Neuronal stem cell (in vitro differentiated cells): ENCODE measurements around the gene ELF5.

Experiments
- DNase-seq: peaks from one replicate; pipeline ENCODE4 v3.0.0-alpha.2; 2013; ENCODE audit warnings: low spot score
- H2AFZ ChIP-seq: one replicate; pipeline ENCODE4 v1.6.1; 2013; ENCODE audit warnings: mild to moderate bottlenecking, low read length, inconsistent platforms
- H2AK5ac ChIP-seq: 2 replicates; pipeline ENCODE4 v1.6.1; 2013; ENCODE audit warnings: low read depth, mild to moderate bottlenecking, inconsistent platforms, low read length, moderate library complexity, mixed read lengths
- H2BK120ac ChIP-seq: 2 replicates; pipeline ENCODE4 v1.6.1; 2013; ENCODE audit warnings: low read depth, mild to moderate bottlenecking, inconsistent platforms, low read length, moderate library complexity, mixed read lengths
- H2BK12ac ChIP-seq: one replicate; pipeline ENCODE4 v1.6.1; 2013; ENCODE audit warnings: low read length, inconsistent platforms
- H2BK15ac ChIP-seq: 2 replicates; pipeline ENCODE4 v1.6.1; 2013; ENCODE audit warnings: mild to moderate bottlenecking, low read length, inconsistent platforms, mixed read lengths
- H2BK5ac ChIP-seq: one replicate; pipeline ENCODE4 v1.6.1; 2013; ENCODE audit warnings: inconsistent platforms, mild to moderate bottlenecking, low read length, moderate library complexity
- H3K14ac ChIP-seq: one replicate; pipeline ENCODE4 v1.6.1; 2013; ENCODE audit warnings: low read length, inconsistent platforms
- H3K18ac ChIP-seq: 2 replicates; pipeline ENCODE4 v1.6.1; 2013; ENCODE audit warnings: low read length, inconsistent platforms
- H3K23ac ChIP-seq: 2 replicates; pipeline ENCODE4 v1.6.1; 2013; ENCODE audit warnings: low read depth, mild to moderate bottlenecking, mixed read lengths, low read length, inconsistent platforms; ENCODE audit not compliant: poor library complexity
- H3K27ac ChIP-seq: replicated peaks from 3 replicates; pipeline ENCODE4 v1.5.1; 2013; ENCODE audit warnings: low read length, inconsistent platforms
- H3K27me3 ChIP-seq, 3 experiments: 2 replicates each; pipeline ENCODE4 v1.6.1; 2013; ENCODE audit warnings: low read length in 3 of 3, mild to moderate bottlenecking in 2 of 3, inconsistent platforms in 1 of 3, low read depth in 1 of 3, mixed read lengths in 1 of 3, moderate library complexity in 1 of 3; ENCODE audit not compliant: control insufficient read depth in 3 of 3, insufficient read depth in 3 of 3
- H3K36me3 ChIP-seq, 2 donors: replicated peaks in 1 of 2; 2 replicates each; pipeline ENCODE4 v1.6.1; 2013; ENCODE audit warnings: low read length in 2 of 2; ENCODE audit not compliant: control insufficient read depth in 2 of 2, insufficient read depth in 2 of 2
- H3K4ac ChIP-seq: 2 replicates; pipeline ENCODE4 v1.6.1; 2013; ENCODE audit warnings: inconsistent platforms, mild to moderate bottlenecking, low read length, moderate library complexity
- H3K4me1 ChIP-seq, 2 donors: 1 replicate in 1 of 2; 2 replicates in 1 of 2; pipeline ENCODE4 v1.6.1; 2013; ENCODE audit warnings: low read length in 2 of 2, low read depth in 1 of 2; ENCODE audit not compliant: control insufficient read depth in 2 of 2, insufficient read depth in 1 of 2
- H3K4me2 ChIP-seq: one replicate; pipeline ENCODE4 v1.6.1; 2013; ENCODE audit warnings: mild to moderate bottlenecking, low read length, inconsistent platforms; ENCODE audit not compliant: insufficient read depth, poor library complexity, severe bottlenecking
- H3K4me3 ChIP-seq, 2 donors: 2 replicates each; pipeline ENCODE4 v1.5.1; 2013; ENCODE audit warnings: low read length in 2 of 2, mild to moderate bottlenecking in 2 of 2, inconsistent platforms in 1 of 2, moderate library complexity in 1 of 2
- H3K79me1 ChIP-seq: one replicate; pipeline ENCODE4 v1.6.1; 2013; ENCODE audit warnings: low read depth, mild to moderate bottlenecking, inconsistent platforms, low read length, moderate library complexity
- H3K9ac ChIP-seq: one replicate; pipeline ENCODE4 v1.6.1; 2013; ENCODE audit warnings: mild to moderate bottlenecking, low read depth, low read length, inconsistent platforms; ENCODE audit not compliant: poor library complexity
- H3K9me3 ChIP-seq, 2 donors: replicated peaks in 1 of 2; 2 replicates each; pipeline versions ENCODE3 to v1.6.1; 2013; ENCODE audit warnings: low read length in 2 of 2, mild to moderate bottlenecking in 2 of 2, inconsistent platforms in 1 of 2, low read depth in 1 of 2, mixed read lengths in 1 of 2, moderate library complexity in 1 of 2; ENCODE audit not compliant: control insufficient read depth in 2 of 2, insufficient read depth in 1 of 2
- H4K8ac ChIP-seq: one replicate; pipeline ENCODE4 v1.6.1; 2013; ENCODE audit warnings: low read depth, mild to moderate bottlenecking, inconsistent platforms, low read length, moderate library complexity
- H4K91ac ChIP-seq: one replicate; pipeline ENCODE4 v1.6.1; 2013; ENCODE audit warnings: low read length, low read depth, mild to moderate bottlenecking, inconsistent platforms; ENCODE audit not compliant: poor library complexity
- WGBS, 2 donors: extraction: QIAGEN DNeasy Blood & Tissue Kit; methylation state at CpG; one replicate each; pipeline ENCODE4 v1.1.7; 2013; ENCODE audit warnings: missing lambda C conversion rate in 2 of 2, mixed read lengths in 1 of 2; ENCODE audit not compliant: insufficient read length in 2 of 2, insufficient replicate concordance in 1 of 2; ENCODE audit errors: extremely low coverage in 2 of 2; 5-methylcytosine and 5-hydroxymethylcytosine counted together

Gene ELF5

DNA sequence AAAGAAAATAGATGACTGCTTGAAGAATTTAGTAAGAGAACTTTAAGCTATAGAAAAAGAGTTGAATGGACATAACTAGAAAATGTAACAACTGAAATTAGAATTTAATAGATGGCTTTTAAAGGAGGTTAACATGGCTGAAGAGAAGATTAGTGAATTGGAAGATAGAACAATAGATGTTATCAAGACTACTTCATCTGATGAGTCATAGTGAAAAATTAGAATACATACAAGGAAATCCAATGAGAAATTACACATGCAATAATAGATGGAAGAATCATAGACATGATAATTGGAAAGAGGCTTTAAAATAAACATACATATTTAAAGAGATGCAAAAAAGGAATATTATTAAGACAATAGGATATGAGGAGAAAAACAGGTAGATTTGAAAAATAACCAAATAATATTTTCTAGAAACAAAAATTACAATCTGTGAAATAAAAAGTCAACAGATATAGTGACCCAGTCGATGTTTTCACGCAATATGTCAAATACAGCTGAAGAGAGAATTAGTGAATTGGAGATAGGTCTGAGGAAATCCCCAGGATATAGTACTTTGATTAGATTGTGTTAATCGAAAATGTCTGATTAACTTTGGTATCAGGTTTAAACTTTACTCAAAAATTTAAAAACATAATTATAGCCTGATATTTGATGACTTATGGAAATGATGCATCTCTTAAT, 46.6 kb downstream of the ELF5 start:
- H3K9ac ChIP-seq = no peak overlapping the region
- no peak overlapping the region for H4K91ac ChIP-seq
- H3K18ac ChIP-seq = no peak overlapping the region
- WGBS, 2 donors = no CpG with 5 or more reads among the region's 3 CpGs
- H2BK120ac ChIP-seq = no peak overlapping the region
- H3K36me3 ChIP-seq = peaks cover 0 to 16% of the 10 kb centered on the region in 2 donors
- no peaks in the 10 kb centered on the region for H3K27me3 ChIP-seq
- H3K4me1 ChIP-seq = no peaks in the 10 kb centered on the region
- H3K27ac ChIP-seq = no peak overlapping the region
- no peak overlapping the region for H2BK15ac ChIP-seq
- no peak overlapping the region for H4K8ac ChIP-seq
- no peak overlapping the region for H3K4me3 ChIP-seq
- H2BK12ac ChIP-seq = no peak overlapping the region
- no peak overlapping the region for H3K23ac ChIP-seq
- H2BK5ac ChIP-seq = no peak overlapping the region
- no peak overlapping the region for H3K4me2 ChIP-seq
- DNase-seq = no peak
- peaks cover 5% of the 10 kb centered on the region in 2 donors for H3K9me3 ChIP-seq
- no peak overlapping the region for H3K14ac ChIP-seq
- no peak overlapping the region for H2AK5ac ChIP-seq
- no peak overlapping the region for H2AFZ ChIP-seq
- no peaks in the 10 kb centered on the region for H3K79me1 ChIP-seq
- no peak overlapping the region for H3K4ac ChIP-seq

DNA sequence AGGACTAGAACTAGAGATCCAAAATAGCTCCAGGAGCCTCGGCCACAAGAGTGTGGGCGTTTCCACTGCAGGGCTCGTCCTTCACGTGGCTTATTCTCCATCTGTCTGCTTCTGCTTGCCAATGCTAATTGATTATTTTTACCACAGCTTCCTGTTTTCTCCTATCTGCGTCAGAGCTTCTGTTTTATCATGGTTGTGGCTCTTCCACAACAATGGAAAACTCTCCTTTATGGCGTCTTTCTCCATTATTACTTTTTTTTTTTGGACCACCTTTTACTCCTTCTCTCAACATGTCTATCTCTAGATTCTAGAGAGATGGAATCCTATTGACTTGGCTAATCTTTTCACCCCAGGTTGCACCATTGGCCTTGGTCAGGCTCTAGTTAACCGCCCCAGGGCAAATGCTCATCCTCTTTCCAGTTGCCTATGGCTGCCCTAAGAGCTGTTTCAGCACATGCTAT, 49.0 kb downstream of the ELF5 start:
- no peak overlapping the region for H3K14ac ChIP-seq
- DNase-seq = no peak
- no peak overlapping the region for H3K18ac ChIP-seq
- no peaks in the 10 kb centered on the region for H3K4me1 ChIP-seq
- no peak overlapping the region for H3K9ac ChIP-seq
- H3K4me2 ChIP-seq = no peak overlapping the region
- H3K27ac ChIP-seq = no peak overlapping the region
- no peak overlapping the region for H4K91ac ChIP-seq
- no peak overlapping the region for H3K4ac ChIP-seq
- no peak overlapping the region for H3K23ac ChIP-seq
- no peak overlapping the region for H4K8ac ChIP-seq
- H2AK5ac ChIP-seq = no peak overlapping the region
- H3K27me3 ChIP-seq = no peaks in the 10 kb centered on the region
- H3K9me3 ChIP-seq = peaks cover 5 to 7% of the 10 kb centered on the region in 2 donors
- H2BK120ac ChIP-seq = no peak overlapping the region
- peaks cover 0 to 16% of the 10 kb centered on the region in 2 donors for H3K36me3 ChIP-seq
- no peak overlapping the region for H2AFZ ChIP-seq
- WGBS, 2 donors = no CpG with 5 or more reads among the region's 7 CpGs
- no peak overlapping the region for H2BK15ac ChIP-seq
- H3K79me1 ChIP-seq = no peaks in the 10 kb centered on the region
- H3K4me3 ChIP-seq = no peak overlapping the region
- no peak overlapping the region for H2BK5ac ChIP-seq
- H2BK12ac ChIP-seq = no peak overlapping the region

DNA sequence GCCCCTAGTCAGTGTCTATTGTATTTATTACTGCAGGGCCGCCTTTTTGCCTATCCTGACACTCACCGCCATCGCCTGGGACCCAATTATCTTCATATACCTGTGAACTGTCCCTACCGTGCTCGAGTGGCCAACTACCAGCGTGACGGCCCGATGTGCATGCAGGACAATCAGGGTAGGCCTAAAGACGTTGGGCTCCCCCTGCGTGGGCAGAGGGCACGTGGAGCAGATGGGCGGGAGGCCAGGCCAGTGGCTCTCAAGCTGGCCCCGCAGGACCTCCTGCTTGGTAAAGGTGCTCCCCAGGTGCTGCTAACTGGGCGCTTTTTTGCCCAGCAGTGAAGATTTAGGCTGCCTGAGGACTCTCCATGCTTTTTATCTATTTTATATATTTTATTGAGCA, 52.4 kb downstream of the ELF5 start:
- Histone ChIP-seq H3K23ac (peak overlapping the region; percentile 90), H2AFZ (no peak overlapping the region), H3K14ac (no peak overlapping the region), H3K27me3 (peaks cover 0 to 3% (median 0%) of the 10 kb centered on the region in 3 experiments), H2AK5ac (no peak overlapping the region), H2BK5ac (no peak overlapping the region), H2BK12ac (no peak overlapping the region), H2BK15ac (no peak overlapping the region), H3K4me2 (no peak overlapping the region), H2BK120ac (no peak overlapping the region), H3K9ac (peak overlapping the region; percentile 75), H3K79me1 (no peaks in the 10 kb centered on the region), H3K36me3 (peaks cover 0 to 13% of the 10 kb centered on the region in 2 donors), H3K18ac (peak overlapping the region; percentile 16), H3K9me3 (peaks cover 0 to 5% of the 10 kb centered on the region in 2 donors), H3K27ac (no peak overlapping the region), H4K8ac (no peak overlapping the region), H3K4me3 (no peak overlapping the region), H3K4me1 (peaks cover 0 to 2% of the 10 kb centered on the region in 2 donors), H3K4ac (no peak overlapping the region), H4K91ac (no peak overlapping the region)
- no CpG with 5 or more reads among the region's 14 CpGs for WGBS, 2 donors
- no peak for DNase-seq

- Histone ChIP-seq H2BK12ac (no peak overlapping the region), H3K9ac (no peak overlapping the region), H3K14ac (no peak overlapping the region), H3K4ac (no peak overlapping the region), H2AFZ (no peak overlapping the region), H4K91ac (no peak overlapping the region), H3K79me1 (no peaks in the 10 kb centered on the region), H2BK120ac (no peak overlapping the region), H3K4me2 (no peak overlapping the region), H2AK5ac (no peak overlapping the region), H3K27ac (no peak overlapping the region), H2BK15ac (no peak overlapping the region), H3K4me1 (peaks cover 0 to 2% of the 10 kb centered on the region in 2 donors), H3K4me3 (no peak overlapping the region), H3K36me3 (peaks cover 0 to 13% of the 10 kb centered on the region in 2 donors), H3K27me3 (peaks cover 0 to 3% (median 0%) of the 10 kb centered on the region in 3 experiments), H3K23ac (no peak overlapping the region), H3K18ac (no peak overlapping the region), H3K9me3 (peaks cover 0 to 2% of the 10 kb centered on the region in 2 donors), H4K8ac (no peak overlapping the region), H2BK5ac (no peak overlapping the region)
- DNase-seq = no peak
- WGBS, 2 donors = no CpG with 5 or more reads among the region's 4 CpGs
These were observed 53.3 kb downstream of the ELF5 start for GRCh38 chr11:34460278-34460677.
